Dedifferentiated amniotic fluid mesenchymal stem cell (primary cell): ENCODE results near the gene CCDC66.

ENCODE experiments used
- DNase-seq: peaks from one replicate; pipeline ENCODE4 v3.0.0-alpha.2; 2016; ENCODE audit errors: extremely low spot score

Gene CCDC66

GRCh38 chr3:56621681-56622080 is 64.7 kb downstream of the CCDC66 start:
- DNase-seq, result no peak

- no peak for DNase-seq
Observed at GRCh38 chr3:56622381-56622780, 65.4 kb downstream of the CCDC66 start.

GRCh38 chr3:56624725-56625124 is 67.8 kb downstream of the CCDC66 start:
- DNase-seq, result peak; percentile 52

GRCh38 chr3:56629047-56629446 is 72.1 kb downstream of the CCDC66 start:
- no peak for DNase-seq

- no peak for DNase-seq
Observed at GRCh38 chr3:56629451-56629850, 72.5 kb downstream of the CCDC66 start.

- no peak for DNase-seq
Observed at GRCh38 chr3:56630966-56631365, 74.0 kb downstream of the CCDC66 start.

- DNase-seq, result no peak
Observed at GRCh38 chr3:56633181-56633580, 76.2 kb downstream of the CCDC66 start.

GRCh38 chr3:56633602-56634535 is 76.9 kb downstream of the CCDC66 start:
- no peak for DNase-seq

- DNase-seq, result no peak
Observed at GRCh38 chr3:56645407-56645806, 88.4 kb downstream of the CCDC66 start.

GRCh38 chr3:56654460-56654859 is 97.5 kb downstream of the CCDC66 start:
- DNase-seq, result no peak

- no peak for DNase-seq
Observed at GRCh38 chr3:56655709-56656108, 98.7 kb downstream of the CCDC66 start.

GRCh38 chr3:56664823-56665222 is 107.8 kb downstream of the CCDC66 start:
- DNase-seq, result no peak

GRCh38 chr3:56667973-56668579 is 111.1 kb downstream of the CCDC66 start:
- no peak for DNase-seq
